HG03354 (cell line): ENCODE measurements around the gene PRLH.
"Not testable (repeated sequence)": the region's sequence is repeated elsewhere in the genome, so short reads cannot be mapped to it uniquely, and the experiment has no call there.

Source experiments
- ATAC-seq: cut with Tn5 transposase; IDR thresholded peaks from one replicate; pipeline ENCODE4 v1.9.1; 2021; ENCODE audit warnings: mild to moderate bottlenecking; ENCODE audit not compliant: unreplicated experiment, poor library complexity, severe bottlenecking

Gene PRLH

GRCh38 chr2:237596520-237597195 lies 30.3 kb downstream of the PRLH start:
- no peak for ATAC-seq

DNA sequence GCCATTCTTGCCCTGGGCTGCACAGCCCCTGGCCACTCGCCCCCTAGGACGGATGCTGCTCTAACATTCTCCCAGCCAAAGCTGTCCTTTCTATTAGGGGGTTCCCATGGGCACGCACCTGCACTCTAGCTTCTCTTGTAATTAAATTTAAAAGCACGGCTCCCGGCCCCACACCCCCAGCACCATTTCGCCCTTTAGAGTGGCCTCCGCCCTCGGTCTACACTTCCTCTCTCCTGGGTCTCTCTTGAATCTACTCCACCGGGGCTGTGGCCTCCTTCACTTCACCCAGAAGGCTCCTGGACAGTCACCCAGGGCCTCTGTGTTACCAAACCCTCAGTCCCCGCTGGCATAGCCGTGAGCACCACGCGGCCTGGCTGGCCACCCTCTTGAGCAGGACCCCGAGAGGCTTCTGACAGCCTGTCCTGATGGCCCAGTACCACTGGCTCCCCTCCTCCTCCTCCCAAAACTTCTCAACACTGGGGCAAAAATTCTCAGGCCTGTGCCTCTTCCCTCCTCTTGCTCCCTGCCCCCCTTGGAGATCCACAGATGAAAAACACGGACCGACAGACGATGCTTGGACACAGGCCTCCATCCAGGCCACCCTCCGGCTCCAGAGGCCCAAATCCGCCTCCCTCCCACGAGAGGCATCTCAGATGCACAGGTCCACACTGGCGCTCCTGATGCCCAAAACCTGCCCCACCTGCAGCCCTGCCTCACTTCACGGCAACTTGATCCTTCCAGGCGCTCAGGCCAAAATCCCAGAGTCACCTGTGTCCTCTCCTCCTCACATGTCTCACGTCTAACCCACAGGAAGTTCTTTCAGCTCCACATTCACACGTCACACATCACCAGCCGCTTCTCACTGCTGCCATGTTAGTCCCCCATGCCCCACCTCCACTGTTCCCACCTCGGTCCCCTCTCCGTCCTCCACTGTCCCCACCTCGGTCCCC lies 31.1 kb downstream of the PRLH start:
- ATAC-seq, result no peak

- ATAC-seq, result no peak
Measured at GRCh38 chr2:237598468-237599208, 32.3 kb downstream of the PRLH start.

DNA sequence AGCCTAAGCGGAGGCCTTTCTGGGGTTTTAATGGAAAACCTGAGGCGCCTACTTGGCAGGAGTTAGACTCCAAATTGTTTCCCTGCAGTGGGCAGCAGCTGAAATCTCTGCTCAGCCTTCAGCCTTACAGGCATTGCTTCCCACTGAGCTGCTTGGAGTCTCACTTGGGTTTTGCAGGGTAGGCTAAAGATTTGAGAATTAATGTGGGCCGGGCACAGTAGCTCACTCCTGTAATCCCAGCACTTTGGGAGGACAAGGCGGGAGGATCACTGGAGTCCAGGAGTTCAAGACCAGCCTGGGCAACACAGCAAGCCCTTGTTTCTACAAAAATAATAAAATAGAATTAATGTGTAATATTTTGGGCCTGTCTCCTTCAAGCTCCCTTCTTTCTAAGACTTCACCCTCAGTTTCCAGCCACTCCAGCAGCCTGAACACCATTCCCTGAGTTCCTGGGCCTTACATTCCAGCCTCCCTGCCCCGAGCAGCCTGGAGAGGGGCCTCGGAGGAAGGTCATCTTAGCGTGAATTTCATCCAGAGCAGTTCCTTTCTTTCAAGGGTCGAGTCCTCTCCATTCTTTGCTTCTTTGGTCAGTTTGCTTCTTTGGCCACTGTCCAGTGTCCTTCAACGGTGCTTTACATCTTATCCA lies 33.2 kb downstream of the PRLH start:
- ATAC-seq, result no peak

DNA sequence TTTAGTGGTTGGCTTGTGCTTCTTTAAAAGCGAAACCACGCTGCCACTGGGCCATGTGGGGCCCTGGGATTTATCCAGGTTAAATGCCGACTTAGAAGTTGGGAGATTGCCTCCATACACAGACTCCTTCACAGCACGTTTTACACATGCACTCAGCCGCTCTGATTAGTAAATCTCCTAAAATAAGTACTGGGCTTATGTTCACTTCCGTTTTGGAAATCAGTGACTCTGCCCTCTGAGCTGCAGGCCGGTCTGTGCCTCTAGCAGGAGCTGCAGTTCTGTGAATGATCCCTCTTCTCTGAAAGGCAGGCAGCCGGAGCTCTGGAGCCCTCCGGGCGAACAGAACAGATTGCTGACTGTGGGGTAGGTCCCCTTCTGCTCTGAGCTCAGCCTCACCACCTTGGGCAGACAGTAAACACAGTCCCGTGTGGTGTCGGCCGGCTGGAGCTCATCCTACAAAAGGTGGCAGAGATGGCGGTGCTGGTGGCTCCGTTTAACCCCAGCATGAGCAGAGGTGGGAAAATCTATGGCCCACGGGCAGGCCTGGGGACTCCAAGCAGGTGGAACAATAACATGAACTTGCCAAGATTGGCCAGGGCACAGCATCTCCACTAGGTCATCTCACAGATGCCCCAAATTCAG lies 34.0 kb downstream of the PRLH start:
- no peak for ATAC-seq

DNA sequence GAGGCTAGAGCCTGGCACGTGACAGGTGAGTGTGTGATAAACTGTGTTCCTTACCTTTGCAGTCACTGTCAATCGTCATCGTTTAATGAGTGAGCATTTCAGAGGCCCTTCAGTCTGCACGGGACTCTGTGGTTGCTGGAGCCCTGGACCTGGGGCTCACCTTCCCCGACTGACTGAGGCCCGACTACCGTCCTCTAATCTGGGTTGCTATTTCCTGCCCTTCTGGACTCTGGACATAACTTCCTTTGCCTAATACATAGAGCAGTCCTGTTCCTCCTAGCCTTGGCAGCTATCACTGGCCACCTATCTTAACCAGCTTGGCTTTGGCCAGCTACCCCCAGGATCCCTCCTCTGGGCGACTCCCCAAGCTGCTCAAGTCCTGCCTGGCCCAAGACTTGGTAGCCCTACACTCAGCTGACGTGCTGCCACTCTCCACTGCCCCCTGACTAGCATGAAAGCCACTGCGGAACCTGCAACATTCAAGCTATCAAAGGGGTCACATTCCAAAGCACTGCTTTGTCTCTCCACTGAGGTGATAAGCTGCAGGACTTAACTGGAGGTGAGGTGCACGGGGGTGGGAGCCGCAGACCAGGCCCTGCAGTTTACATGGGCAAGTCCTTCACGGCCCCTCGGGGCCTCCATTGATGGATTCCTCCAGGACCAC lies 35.2 kb downstream of the PRLH start:
- no peak for ATAC-seq

DNA sequence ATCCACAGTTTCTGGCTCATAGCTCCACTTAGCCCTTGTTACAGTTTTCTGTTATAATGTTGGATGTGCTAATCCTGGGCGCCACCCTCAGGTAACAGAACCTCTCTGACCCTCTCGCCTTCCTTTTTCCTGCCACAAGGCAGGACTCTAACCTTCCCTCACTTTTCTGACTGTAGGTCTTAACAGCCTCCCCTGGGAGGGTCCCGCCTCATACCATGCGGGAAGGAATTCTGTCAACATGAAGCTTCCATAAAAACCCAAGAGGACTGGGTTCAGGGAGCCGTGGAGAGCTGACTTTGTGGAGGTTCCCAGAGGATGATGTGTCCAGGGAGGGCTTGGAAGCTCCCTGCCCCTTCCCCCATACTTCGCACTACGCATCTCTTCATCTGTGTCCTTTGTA lies 36.0 kb downstream of the PRLH start:
- ATAC-seq, result no peak

DNA sequence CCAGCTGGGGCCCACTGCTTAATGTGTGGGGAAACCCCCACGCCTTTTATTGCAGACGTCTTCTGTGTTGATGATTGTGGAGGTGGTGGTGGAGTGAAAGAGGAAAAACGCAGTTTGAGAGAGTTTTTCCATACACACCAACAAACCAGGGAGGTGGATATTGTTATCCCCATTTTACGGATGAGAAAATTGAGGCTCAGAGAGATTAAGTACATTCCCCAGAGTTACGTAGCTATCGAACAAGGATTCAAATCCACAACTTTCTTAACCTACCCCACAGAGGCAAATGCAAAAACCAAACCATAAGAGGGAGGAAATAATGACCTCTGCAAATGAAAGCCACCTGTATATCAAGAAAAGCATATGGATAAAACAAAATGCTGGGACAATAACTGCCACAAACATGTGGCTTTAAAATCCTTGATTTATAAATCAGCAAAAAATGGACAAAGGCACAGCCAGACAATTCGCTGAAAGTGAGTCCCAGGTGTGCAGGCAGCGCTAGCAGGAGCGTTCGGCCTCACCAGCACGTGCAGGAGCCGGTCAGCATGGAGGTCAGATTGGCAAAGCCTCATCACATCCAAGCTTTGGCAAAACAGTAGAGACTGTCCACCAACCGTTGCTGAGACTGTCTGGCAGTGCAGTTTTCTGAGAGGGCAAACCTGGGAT lies 36.8 kb downstream of the PRLH start:
- no peak for ATAC-seq

DNA sequence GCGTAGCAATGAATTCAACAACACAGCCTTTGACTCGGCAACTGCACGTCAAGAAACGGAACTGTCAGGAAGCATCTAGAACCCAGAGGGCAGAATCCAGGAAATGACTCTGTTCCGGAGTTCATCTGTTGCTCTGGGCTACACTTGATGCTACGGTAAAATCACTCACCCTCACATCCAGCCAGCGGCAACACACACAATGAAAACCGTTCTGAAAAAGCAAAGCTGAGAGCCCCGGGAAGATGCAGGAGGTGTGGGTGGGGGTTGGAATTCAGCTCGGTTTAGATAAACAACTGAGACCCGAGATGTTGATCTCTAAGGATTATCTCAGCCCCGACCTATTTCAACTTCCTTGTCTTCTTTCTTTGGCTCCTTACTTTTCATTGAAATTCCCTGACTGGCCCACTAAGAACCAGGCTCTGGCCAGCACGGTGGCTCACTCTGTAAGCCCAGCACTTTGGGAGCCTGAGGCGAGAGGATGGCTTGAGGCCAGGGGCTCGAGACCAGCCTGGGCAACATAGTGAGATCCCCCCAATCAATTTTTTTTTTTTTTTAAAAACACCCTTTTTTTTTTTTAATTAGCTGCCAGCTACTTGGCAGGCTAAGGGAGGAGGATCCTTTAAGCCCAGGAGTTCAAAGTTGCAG lies 37.5 kb downstream of the PRLH start:
- no peak for ATAC-seq

DNA sequence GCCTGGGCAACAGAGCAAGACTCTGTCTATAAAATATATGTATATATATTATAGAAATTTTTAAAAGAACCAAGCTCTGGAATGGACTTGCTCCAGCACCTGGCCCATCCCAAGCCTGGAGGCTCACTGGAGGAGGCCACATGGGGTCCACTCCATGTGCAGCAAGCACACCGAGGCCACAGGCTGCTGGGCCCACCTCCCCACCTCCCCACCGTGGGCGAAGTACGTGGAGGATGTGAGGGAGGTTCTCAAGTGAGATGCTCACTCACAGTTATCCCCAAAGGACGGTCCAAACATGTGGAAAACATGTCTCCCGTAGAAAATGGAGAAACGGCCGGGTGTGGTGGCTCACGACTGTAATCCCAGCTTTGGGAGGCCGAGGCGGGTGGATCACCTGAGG lies 38.0 kb downstream of the PRLH start:
- ATAC-seq, result no peak

GRCh38 chr2:237604960-237605359 lies 38.6 kb downstream of the PRLH start:
- no peak for ATAC-seq

DNA sequence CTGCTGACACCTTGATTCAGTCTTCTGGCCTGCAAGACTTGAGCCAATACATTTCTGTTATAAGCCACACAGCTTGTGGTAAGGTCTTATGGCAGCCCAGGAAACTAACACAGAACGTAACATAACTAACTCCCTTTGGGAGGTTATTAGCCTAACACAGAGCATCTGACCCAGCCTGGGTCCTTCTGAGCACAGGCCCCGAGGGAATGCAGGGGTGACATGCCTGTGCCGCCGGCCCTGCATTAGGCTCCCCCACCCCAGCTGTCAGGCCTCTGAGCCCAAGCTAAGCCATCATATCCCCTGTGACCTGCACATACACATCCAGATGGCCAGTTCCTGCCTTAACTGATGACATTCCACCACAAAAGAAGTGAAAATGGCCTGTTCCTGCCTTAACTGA lies 40.1 kb downstream of the PRLH start:
- ATAC-seq, result not testable (repeated sequence)

- no peak for ATAC-seq
Measured at GRCh38 chr2:237612527-237613357, 46.4 kb downstream of the PRLH start.

GRCh38 chr2:237613679-237614078 lies 47.3 kb downstream of the PRLH start:
- no peak for ATAC-seq

- no peak for ATAC-seq
Measured at GRCh38 chr2:237614151-237614720, 47.9 kb downstream of the PRLH start.

DNA sequence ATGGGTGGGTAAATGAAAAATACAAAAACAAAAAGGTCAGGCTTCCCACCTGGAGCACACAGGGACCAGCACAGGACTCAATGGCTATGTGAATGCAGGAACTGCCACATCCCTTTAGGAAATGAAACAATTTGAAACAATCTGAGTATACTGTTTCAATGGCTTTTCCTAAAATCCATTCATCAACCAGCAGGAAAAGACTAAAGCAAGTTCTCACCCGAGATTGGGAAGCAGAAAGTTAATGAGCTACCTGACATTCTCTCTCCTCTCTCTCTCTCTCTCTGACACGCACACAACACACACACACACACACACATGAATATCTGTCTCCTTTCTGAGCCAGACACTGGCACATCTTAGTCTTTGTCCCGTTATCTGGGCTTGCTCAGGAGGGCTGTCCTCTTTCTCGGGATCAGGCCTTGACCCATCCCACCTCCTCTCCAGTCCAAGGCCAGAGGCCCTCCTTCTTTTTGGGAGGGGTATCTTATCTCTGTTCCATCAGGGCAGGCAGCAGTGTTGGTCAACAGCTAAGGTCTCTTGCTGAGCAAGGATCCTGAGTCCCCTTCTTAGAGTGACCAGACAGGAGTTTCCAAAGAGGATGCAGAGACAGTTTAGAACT lies 49.4 kb downstream of the PRLH start:
- ATAC-seq, result no peak

DNA sequence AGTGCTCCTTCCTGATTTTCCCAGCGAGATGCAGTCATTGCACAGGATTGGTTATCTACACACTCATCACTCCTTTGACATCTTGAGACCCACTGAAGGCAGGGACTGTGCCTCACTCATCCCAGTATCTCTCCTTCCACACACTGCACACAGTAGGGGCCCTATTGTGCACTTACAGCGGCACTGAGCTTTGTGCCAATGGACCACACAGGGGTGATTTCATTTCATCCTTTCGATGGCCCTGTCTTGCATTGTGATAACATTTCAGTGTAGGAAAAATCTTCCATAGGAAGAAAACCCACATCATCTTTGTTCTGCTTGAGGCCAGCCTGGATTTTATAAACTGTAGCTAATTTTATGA lies 50.0 kb downstream of the PRLH start:
- no peak for ATAC-seq
